HG02938 (cell line): ENCODE measurements around the gene TMEM131L.
"Not testable (repeated sequence)": the region's sequence is repeated elsewhere in the genome, so short reads cannot be mapped to it uniquely, and the experiment has no call there.

Source experiments
- ATAC-seq: cut with Tn5 transposase; IDR thresholded peaks from one replicate; pipeline ENCODE4 v1.9.1; 2021; ENCODE audit warnings: mild to moderate bottlenecking, moderate library complexity; ENCODE audit not compliant: unreplicated experiment

TMEM131L gene

GRCh38 chr4:153501578-153501977 is 35.4 kb downstream of the TMEM131L start:
- ATAC-seq, result no peak

GRCh38 chr4:153502584-153502983 is 36.4 kb downstream of the TMEM131L start:
- no peak for ATAC-seq

- no peak for ATAC-seq
Measured at GRCh38 chr4:153506341-153507309, 40.5 kb downstream of the TMEM131L start.

- no peak for ATAC-seq
Measured at GRCh38 chr4:153507310-153508073, 41.3 kb downstream of the TMEM131L start.

GRCh38 chr4:153509212-153509611 is 43.1 kb downstream of the TMEM131L start:
- ATAC-seq, result not testable (repeated sequence)

- no peak for ATAC-seq
Measured at GRCh38 chr4:153509724-153510123, 43.6 kb downstream of the TMEM131L start.

GRCh38 chr4:153510252-153511001 is 44.3 kb downstream of the TMEM131L start:
- no peak for ATAC-seq

GRCh38 chr4:153511104-153511503 is 44.9 kb downstream of the TMEM131L start:
- ATAC-seq, result no peak

- no peak for ATAC-seq
Measured at GRCh38 chr4:153512162-153512852, 46.1 kb downstream of the TMEM131L start.

- ATAC-seq, result no peak
Measured at GRCh38 chr4:153512952-153513500, 46.9 kb downstream of the TMEM131L start.

- no peak for ATAC-seq
Measured at GRCh38 chr4:153513596-153513995, 47.4 kb downstream of the TMEM131L start.

GRCh38 chr4:153514001-153514526 is 47.9 kb downstream of the TMEM131L start:
- no peak for ATAC-seq

- peak; percentile 36 for ATAC-seq
Measured at GRCh38 chr4:153514688-153515426, 48.7 kb downstream of the TMEM131L start.

GRCh38 chr4:153517159-153517558 is 51.0 kb downstream of the TMEM131L start:
- ATAC-seq, result no peak

GRCh38 chr4:153518001-153518400 is 51.8 kb downstream of the TMEM131L start:
- ATAC-seq, result no peak

GRCh38 chr4:153518637-153519389 is 52.7 kb downstream of the TMEM131L start:
- ATAC-seq, result no peak

GRCh38 chr4:153519687-153520086 is 53.5 kb downstream of the TMEM131L start:
- ATAC-seq, result no peak

GRCh38 chr4:153520227-153520626 is 54.1 kb downstream of the TMEM131L start:
- no peak for ATAC-seq
